Measurements from ENCODE around the gene NAALADL2. TPM values are rescaled to one million over a fixed set of nuclear protein-coding genes. Genes with fewer than 3 reads are reported as not detected.
A peak's percentile ranks its signal among the peaks of the same experiment; 100 is the strongest.

NAALADL2 gene
- total RNA-seq, 1 donor from 2014 or later, result 2.4 TPM

GRCh38 chr3:175212896-175213295 lies 353.8 kb downstream of the NAALADL2 start:
- ATAC-seq, result peak; percentile 29

- no peak for ATAC-seq
These were observed 355.1 kb downstream of the NAALADL2 start for GRCh38 chr3:175214216-175214615.

GRCh38 chr3:175215833-175216232 lies 356.7 kb downstream of the NAALADL2 start:
- no peak for ATAC-seq

- ATAC-seq, result no peak
These were observed 363.2 kb downstream of the NAALADL2 start for GRCh38 chr3:175222356-175222755.

GRCh38 chr3:175224051-175224450 lies 364.9 kb downstream of the NAALADL2 start:
- ATAC-seq, result peak; percentile 13

GRCh38 chr3:175226444-175226843 lies 367.3 kb downstream of the NAALADL2 start:
- no peak for ATAC-seq

- no peak for ATAC-seq
These were observed 368.0 kb downstream of the NAALADL2 start for GRCh38 chr3:175227126-175227525.

- no peak for ATAC-seq
These were observed 375.1 kb downstream of the NAALADL2 start for GRCh38 chr3:175233957-175234940.

GRCh38 chr3:175238801-175239200 lies 379.7 kb downstream of the NAALADL2 start:
- ATAC-seq, result no peak

GRCh38 chr3:175240921-175241320 lies 381.8 kb downstream of the NAALADL2 start:
- ATAC-seq, result no peak

- no peak for ATAC-seq
These were observed 383.1 kb downstream of the NAALADL2 start for GRCh38 chr3:175242243-175242642.

- ATAC-seq, result no peak
These were observed 387.1 kb downstream of the NAALADL2 start for GRCh38 chr3:175246234-175246633.

- ATAC-seq, result no peak
These were observed 387.6 kb downstream of the NAALADL2 start for GRCh38 chr3:175246766-175247165.

- no peak for ATAC-seq
These were observed 388.5 kb downstream of the NAALADL2 start for GRCh38 chr3:175247629-175248028.

GRCh38 chr3:175248832-175249231 lies 389.7 kb downstream of the NAALADL2 start:
- ATAC-seq, result no peak

- peak; percentile 79 for ATAC-seq
These were observed 396.6 kb downstream of the NAALADL2 start for GRCh38 chr3:175255698-175256097.

GRCh38 chr3:175257123-175257522 lies 398.0 kb downstream of the NAALADL2 start:
- no peak for ATAC-seq

GRCh38 chr3:175258763-175259162 lies 399.6 kb downstream of the NAALADL2 start:
- no peak for ATAC-seq

- no peak for ATAC-seq
These were observed 401.1 kb downstream of the NAALADL2 start for GRCh38 chr3:175260145-175260794.

- no peak for ATAC-seq
These were observed 407.3 kb downstream of the NAALADL2 start for GRCh38 chr3:175266478-175266877.

GRCh38 chr3:175267121-175267531 lies 408.0 kb downstream of the NAALADL2 start:
- no peak for ATAC-seq

- ATAC-seq, result no peak
These were observed 408.4 kb downstream of the NAALADL2 start for GRCh38 chr3:175267561-175267960.

GRCh38 chr3:175269394-175269793 lies 410.3 kb downstream of the NAALADL2 start:
- no peak for ATAC-seq

Measured in esophagus mucosa (tissue), 1 donor.